BJ (cell line): Measurements from ENCODE around the gene FGF3. TPM values are rescaled to one million over a fixed set of nuclear protein-coding genes. Genes with fewer than 3 reads are reported as not detected.

Source experiments
- CTCF ChIA-PET: fragments of 350-600 bp; formaldehyde crosslinking; extraction: SDS; loops from one replicate; lab custom pipeline; 2021; ENCODE audit warnings: antibody characterized with exemption, inconsistent platforms; lab: Yijun Ruan, JAX
- POLR2A ChIA-PET: fragments of 300-600 bp; sonication (Branson Sonifier 250); formaldehyde crosslinking; extraction: SDS; loops from one replicate; lab custom pipeline; 2021; ENCODE audit warnings: antibody characterized with exemption; lab: Charles Lee
- DNase-seq: peaks from one replicate; pipeline ENCODE4 v3.0.0-alpha.2; 2011; ENCODE audit warnings: low read depth
- H3K27me3 ChIP-seq: 2 replicates; pipeline ENCODE4 v1.6.0; 2011; ENCODE audit warnings: low read length; ENCODE audit not compliant: control insufficient read depth, insufficient read depth
- H3K36me3 ChIP-seq: 2 replicates; pipeline ENCODE4 v1.5.1; 2011; ENCODE audit warnings: low read length; ENCODE audit not compliant: control insufficient read depth, insufficient read depth
- H3K4me3 ChIP-seq: 2 replicates; pipeline ENCODE4 v1.5.1; 2011; ENCODE audit warnings: low read depth, mild to moderate bottlenecking, control low read depth, low read length
- CTCF ChIP-seq: IDR thresholded peaks from 2 replicates; pipeline ENCODE4 v1.5.1; 2011; ENCODE audit warnings: low read depth, mild to moderate bottlenecking, control low read depth, inconsistent platforms, low read length, moderate library complexity; ENCODE audit not compliant: insufficient read depth
- polyA minus RNA-seq: library from RNA; depleted of rRNA, polyadenylated mRNA; stranded (reverse); fragments of >200 nt; gene quantifications from 2 replicates; pipeline ENCODE4 v1.2.3, GENCODE V29; 2011; rRNA and poly(A)+ RNA removed
- polyA plus RNA-seq: library from polyadenylated mRNA; depleted of rRNA; stranded (reverse); fragments of >200 nt; gene quantifications from 2 replicates; pipeline ENCODE4 v1.2.3, GENCODE V29; 2011; rRNA removed

Gene FGF3
- polyA plus RNA-seq, result not detected in 2 replicates
- polyA minus RNA-seq, result not detected in 2 replicates

- CTCF ChIA-PET, result no interaction called here
- POLR2A ChIA-PET, result no interaction called here
- peaks cover 53% of the 10 kb centered on the region for H3K27me3 ChIP-seq
Observed at GRCh38 chr11:69818603-69819441, at the start of gene FGF3. TSS of gene FGF3 (minus strand) at chr11:69819416. CDS start at chr11:69818933, 483 bp downstream.

GRCh38 chr11:69868871-69869270 is 49.7 kb upstream of the FGF3 start:
- ChIA-PET CTCF (no interaction called here), POLR2A (no interaction called here)
- no peak for TF ChIP-seq CTCF
- peaks cover 9% of the 10 kb centered on the region for H3K27me3 ChIP-seq
- H3K4me3 ChIP-seq, result no peak overlapping the region
- H3K36me3 ChIP-seq, result no peaks in the 10 kb centered on the region
- DNase-seq, result no peak

More at GRCh38 chr11:69818603-69819441, at the start of gene FGF3:
- DNase-seq, result no peak
- H3K4me3 ChIP-seq, result no peak within 1 kb of the TSS
- no peak for TF ChIP-seq CTCF
- H3K36me3 ChIP-seq, result no peaks in the 10 kb centered on the region

GRCh38 chr11:69868006-69868810 is 49.0 kb upstream of the FGF3 start:
- peaks cover 7% of the 10 kb centered on the region for H3K27me3 ChIP-seq
- H3K36me3 ChIP-seq, result no peaks in the 10 kb centered on the region
- no peak for DNase-seq
- ChIA-PET POLR2A (no interaction called here), CTCF (interaction anchor here (0.9 kb wide), 1 partner anchor 21 kb away, joined by 3 read pairs; no protein-coding TSS in a partner anchor)
- TF ChIP-seq CTCF, result no peak
- no peak overlapping the region for H3K4me3 ChIP-seq

GRCh38 chr11:69867076-69868005 is 48.1 kb upstream of the FGF3 start:
- H3K36me3 ChIP-seq, result no peaks in the 10 kb centered on the region
- ChIA-PET POLR2A (interaction anchor here (0.6 kb wide), 1 partner anchor 260 kb away, joined by 3 read pairs; no protein-coding TSS in a partner anchor), CTCF (interaction anchor here (0.9 kb wide), 1 partner anchor 22 kb away, joined by 3 read pairs; no protein-coding TSS in a partner anchor)
- no peak for DNase-seq
- no peak overlapping the region for H3K4me3 ChIP-seq
- H3K27me3 ChIP-seq, result peaks cover 8% of the 10 kb centered on the region
- no peak for TF ChIP-seq CTCF
